MM.1S (cell line): Measurements from ENCODE around the gene LETM1.

Experiments used
- DNase-seq: peaks from one replicate; pipeline ENCODE4 v3.0.0-alpha.2; 2015
- H2AFZ ChIP-seq: fragments of 300-600 bp; sonication (generic); 2 replicates; pipeline ENCODE4 v1.6.0; 2016; ENCODE audit warnings: antibody characterized with exemption, low read length
- H3F3A ChIP-seq: fragments of 300-600 bp; sonication (generic); 2 replicates; pipeline ENCODE4 v1.6.1; 2016; ENCODE audit warnings: mild to moderate bottlenecking, antibody characterized with exemption, low read length, moderate library complexity, mixed read lengths; ENCODE audit not compliant: insufficient read depth
- H3K27ac ChIP-seq: fragments of 300-600 bp; sonication (generic); 2 replicates; pipeline ENCODE4 v1.5.1; 2016; ENCODE audit warnings: mild to moderate bottlenecking, low read length
- H3K27me3 ChIP-seq: fragments of 300-600 bp; sonication (generic); replicated peaks from 2 replicates; pipeline ENCODE4 v1.6.0; 2016; ENCODE audit warnings: low read length; ENCODE audit not compliant: insufficient read depth
- H3K36me3 ChIP-seq: fragments of 300-600 bp; sonication (generic); replicated peaks from 2 replicates; pipeline ENCODE4 v1.6.1; 2016; ENCODE audit warnings: mild to moderate bottlenecking, low read length, mixed read lengths; ENCODE audit not compliant: insufficient read depth
- H3K4me1 ChIP-seq: fragments of 300-600 bp; sonication (generic); 2 replicates; pipeline ENCODE4 v1.6.1; 2016; ENCODE audit warnings: low read length, mixed read lengths
- H3K4me2 ChIP-seq: fragments of 300-600 bp; sonication (generic); 2 replicates; pipeline ENCODE4 v1.6.0; 2016; ENCODE audit warnings: low read depth, low read length
- H3K4me3 ChIP-seq: fragments of 300-600 bp; sonication (generic); 2 replicates; pipeline ENCODE4 v1.5.1; 2016; ENCODE audit warnings: low read length, mixed read lengths
- H3K79me2 ChIP-seq: fragments of 300-600 bp; sonication (generic); 2 replicates; pipeline ENCODE4 v1.6.1; 2016; ENCODE audit warnings: mixed run types, low read length, mixed read lengths
- H3K9ac ChIP-seq: fragments of 300-600 bp; sonication (generic); 2 replicates; pipeline ENCODE4 v1.6.1; 2016; ENCODE audit warnings: low read length, mixed read lengths
- H3K9me2 ChIP-seq: fragments of 300-600 bp; sonication (generic); replicated peaks from 2 replicates; pipeline ENCODE4 v1.6.1; 2016; ENCODE audit warnings: mild to moderate bottlenecking, low read length, mixed read lengths; ENCODE audit not compliant: insufficient read depth
- H3K9me3 ChIP-seq: fragments of 300-600 bp; sonication (generic); replicated peaks from 2 replicates; pipeline ENCODE4 v1.6.1; 2016; ENCODE audit warnings: mild to moderate bottlenecking, low read length, mixed read lengths; ENCODE audit not compliant: insufficient read depth
- H4K20me1 ChIP-seq: fragments of 300-600 bp; sonication (generic); 2 replicates; pipeline ENCODE4 v1.6.1; 2016; ENCODE audit warnings: mild to moderate bottlenecking, low read length, moderate library complexity, mixed read lengths; ENCODE audit not compliant: insufficient read depth
- CTCF ChIP-seq: fragments of 300-600 bp; sonication (generic); IDR thresholded peaks from 2 replicates; pipeline ENCODE4 v1.5.1; 2016; ENCODE audit warnings: antibody characterized with exemption, low read length, mixed read lengths
- EZH2 ChIP-seq: fragments of 300-600 bp; sonication (generic); optimal IDR thresholded peaks from 2 replicates; pipeline ENCODE3; 2017; ENCODE audit warnings: low read depth, mild to moderate bottlenecking, antibody characterized with exemption, low read length, mixed read lengths
- EZH2phosphoT487 ChIP-seq: fragments of 300-600 bp; sonication (generic); IDR thresholded peaks from 2 replicates; pipeline ENCODE4 v1.6.1; 2018; ENCODE audit warnings: antibody characterized with exemption, low read length

Gene LETM1

GRCh38 chr4:1808851-1809753 is 46.9 kb downstream of the LETM1 start:
- H3F3A ChIP-seq: no peaks in the 10 kb centered on the region
- H3K9me2 ChIP-seq: no peaks in the 10 kb centered on the region
- no peaks in the 10 kb centered on the region for H4K20me1 ChIP-seq
- H2AFZ ChIP-seq: no peak overlapping the region
- no peak overlapping the region for H3K9ac ChIP-seq
- no peaks in the 10 kb centered on the region for H3K79me2 ChIP-seq
- TF ChIP-seq EZH2 (no peak), CTCF (no peak), EZH2phosphoT487 (no peak)
- H3K4me1 ChIP-seq: no peaks in the 10 kb centered on the region
- H3K4me3 ChIP-seq: no peak overlapping the region
- H3K4me2 ChIP-seq: no peak overlapping the region
- DNase-seq: no peak
- peaks cover 9% of the 10 kb centered on the region; the same call in 1 of the 2 replicates for H3K27me3 ChIP-seq
- no peak overlapping the region for H3K27ac ChIP-seq
- H3K36me3 ChIP-seq: no peaks in the 10 kb centered on the region
- H3K9me3 ChIP-seq: no peaks in the 10 kb centered on the region

GRCh38 chr4:1808396-1808795 is 47.6 kb downstream of the LETM1 start:
- no peaks in the 10 kb centered on the region for H3F3A ChIP-seq
- no peak overlapping the region for H2AFZ ChIP-seq
- no peak overlapping the region for H3K27ac ChIP-seq
- no peaks in the 10 kb centered on the region for H3K9me2 ChIP-seq
- H3K9me3 ChIP-seq: no peaks in the 10 kb centered on the region
- TF ChIP-seq CTCF (no peak), EZH2phosphoT487 (no peak)
- peaks cover 14% of the 10 kb centered on the region; the same call in 1 of the 2 replicates for H3K27me3 ChIP-seq
- no peaks in the 10 kb centered on the region for H3K36me3 ChIP-seq
- H3K4me1 ChIP-seq: no peaks in the 10 kb centered on the region
- H3K4me2 ChIP-seq: no peak overlapping the region
- DNase-seq: no peak
- no peaks in the 10 kb centered on the region for H3K79me2 ChIP-seq
- no peaks in the 10 kb centered on the region for H4K20me1 ChIP-seq
- no peak overlapping the region for H3K4me3 ChIP-seq
- no peak overlapping the region for H3K9ac ChIP-seq

- Histone ChIP-seq H3K9me3 (no peaks in the 10 kb centered on the region), H3K4me1 (no peaks in the 10 kb centered on the region), H3K4me3 (no peak overlapping the region), H2AFZ (no peak overlapping the region), H3K36me3 (no peaks in the 10 kb centered on the region), H3K79me2 (no peaks in the 10 kb centered on the region), H3K4me2 (no peak overlapping the region), H3K27ac (no peak overlapping the region), H3K27me3 (peaks cover 20% of the 10 kb centered on the region; the same call in 1 of the 2 replicates), H4K20me1 (no peaks in the 10 kb centered on the region), H3K9ac (no peak overlapping the region), H3K9me2 (no peaks in the 10 kb centered on the region), H3F3A (no peaks in the 10 kb centered on the region)
- TF ChIP-seq EZH2: no peak
- TF ChIP-seq CTCF: no peak
- TF ChIP-seq EZH2phosphoT487: no peak
- DNase-seq: no peak
Observed at GRCh38 chr4:1807332-1807777, 48.6 kb downstream of the LETM1 start.
